HepG2 (cell line): Measurements from ENCODE around the gene PIGA. TPM values are rescaled to one million over a fixed set of nuclear protein-coding genes. Genes with fewer than 3 reads are reported as not detected.

Source experiments
- ATAC-seq: fragments of 200-7000 bp; cut with Tn5 transposase; 3 replicates; pipeline ENCODE4 v1.9.1; 2020; ENCODE audit warnings: mild to moderate bottlenecking, moderate library complexity
- BruUV-seq: library from RNA; stranded (reverse); fragments of 400-500 nt; replicated peaks from 2 replicates; lab custom pipeline; 2021; lab: Mats Ljungman, UMichigan
- CTCF ChIA-PET: fragments of 300-600 bp; formaldehyde crosslinking; extraction: SDS; loops from one replicate; lab custom pipeline; 2021; ENCODE audit warnings: low total read pairs, inconsistent platforms, low intra/inter-chr PET ratio; lab: Yijun Ruan, JAX
- POLR2A ChIA-PET: fragments of 350-600 bp; sonication (Branson Sonifier 250); formaldehyde crosslinking; loops from one replicate; lab custom pipeline; 2020; ENCODE audit warnings: antibody characterized with exemption, inconsistent platforms; lab: Yijun Ruan, JAX
- DNase-seq: peaks from one replicate; pipeline ENCODE4 v3.0.0-alpha.2; 2015; ENCODE audit warnings: low spot score
- FAIRE-seq: peaks from 3 replicates; lab custom pipeline; 2011; peaks lifted over from hg19 to GRCh38; lab: Jason Lieb, UNC
- H2AFZ ChIP-seq: one replicate; pipeline ENCODE4 v1.6.1; 2011; ENCODE audit warnings: low read length, inconsistent platforms
- H3K27ac ChIP-seq: fragments of 300-600 bp; 3 replicates; pipeline ENCODE4 v1.8.0; 2011; ENCODE audit warnings: mixed run types, mild to moderate bottlenecking, mixed read lengths, low read length, inconsistent platforms; ENCODE audit not compliant: insufficient read depth; ENCODE audit errors: extremely low read length
- H3K27me3 ChIP-seq, 2 experiments: fragments of 200-600 bp in 1 of 2; 2 replicates in 1 of 2; 3 replicates in 1 of 2; pipeline versions ENCODE4 v1.6.0 to v1.8.0; 2011; ENCODE audit warnings: low read length in 2 of 2, mild to moderate bottlenecking in 2 of 2, moderate library complexity in 2 of 2, inconsistent platforms in 1 of 2; ENCODE audit not compliant: insufficient read depth in 2 of 2, control insufficient read depth in 1 of 2
- H3K36me3 ChIP-seq, 2 experiments: fragments of 200-600 bp in 1 of 2; replicated peaks in 1 of 2; 2 replicates in 1 of 2; 3 replicates in 1 of 2; pipeline versions ENCODE4 v1.5.1 to v1.8.0; 2011; ENCODE audit warnings: low read length in 2 of 2, inconsistent platforms in 1 of 2; ENCODE audit not compliant: insufficient read depth in 2 of 2, control insufficient read depth in 1 of 2
- H3K4me1 ChIP-seq: 2 replicates; pipeline ENCODE4 v1.5.1; 2012; ENCODE audit warnings: low read length, inconsistent platforms; ENCODE audit not compliant: insufficient read depth
- H3K4me2 ChIP-seq: 2 replicates; pipeline ENCODE4 v1.6.0; 2011; ENCODE audit warnings: low read depth, low read length, inconsistent platforms
- H3K4me3 ChIP-seq, 3 experiments: fragments of 200-600 bp in 1 of 3; sonication (generic), shearing (Covaris generic) in 1 of 3; replicated peaks in 1 of 3; 2 replicates each; pipeline ENCODE4 v1.5.1; 2011 to 2016; ENCODE audit warnings: low read length in 3 of 3, inconsistent platforms in 2 of 3, low read depth in 2 of 3, mild to moderate bottlenecking in 2 of 3, control low read depth in 1 of 3, mixed read lengths in 1 of 3; ENCODE audit not compliant: insufficient read depth in 1 of 3
- H3K79me2 ChIP-seq: one replicate; pipeline ENCODE4 v1.6.1; 2011; ENCODE audit warnings: low read length, inconsistent platforms; ENCODE audit not compliant: insufficient read depth
- H3K9ac ChIP-seq: 2 replicates; pipeline ENCODE4 v1.6.0; 2011; ENCODE audit warnings: mild to moderate bottlenecking, low read depth, low read length, inconsistent platforms; ENCODE audit not compliant: insufficient read depth
- H3K9me3 ChIP-seq: 2 replicates; pipeline ENCODE4 v1.5.1; 2012; ENCODE audit warnings: mild to moderate bottlenecking, low read length
- H4K20me1 ChIP-seq: 2 replicates; pipeline ENCODE4 v1.6.0; 2011; ENCODE audit warnings: inconsistent platforms, mild to moderate bottlenecking, low read length, moderate library complexity; ENCODE audit not compliant: insufficient read depth
- SP2 ChIP-seq: sonication (generic); formaldehyde crosslinking; IDR thresholded peaks from 2 replicates; pipeline ENCODE4 v1.5.1; 2020; ENCODE audit warnings: mild to moderate bottlenecking, missing genetic modification reagents
- TAF15 ChIP-seq: fragments of 200-400 bp; formaldehyde crosslinking; IDR thresholded peaks from one replicate; pipeline ENCODE4 v1.6.1; 2018; ENCODE audit warnings: mild to moderate bottlenecking, low read depth, low read length; ENCODE audit not compliant: poor library complexity, severe bottlenecking
- ZFP36L1 ChIP-seq: sonication (generic); formaldehyde crosslinking; IDR thresholded peaks from 2 replicates; pipeline ENCODE4 v1.8.0; 2022; ENCODE audit warnings: mild to moderate bottlenecking, missing genetic modification reagents, moderate library complexity
- ZNF773 ChIP-seq: sonication (generic); formaldehyde crosslinking; IDR thresholded peaks from 2 replicates; pipeline ENCODE4 v1.4.0; 2020; ENCODE audit warnings: missing genetic modification reagents, borderline replicate concordance
- WGBS: methylation state at CpG from one replicate; pipeline ENCODE4 v1.1.6; 2017; ENCODE audit warnings: low lambda C conversion rate; 5-methylcytosine and 5-hydroxymethylcytosine counted together
- in situ Hi-C: cut with HindIII; loops from 2 replicates; pipeline ENCODE4 v1.10.0; 2017; ENCODE audit warnings: low pct_unique_long_range_greater_than_20kb; ENCODE audit not compliant: extremely low pct_ligation_motif_present
- intact Hi-C: fragments of 100-400 bp; cut with micrococcal nuclease; formaldehyde crosslinking; loops from one replicate; pipeline ENCODE4 v1.10.0; 2022; ENCODE audit not compliant: unreplicated experiment
- polyA plus RNA-seq, 8 experiments: library from polyadenylated mRNA; depleted of rRNA in 3 of 8; stranded (reverse) in 7 of 8; unstranded in 1 of 8; fragments of >200 nt; fragmentation: Illumina TruSeq in 4 of 8; extraction: Trizol in 4 of 8; gene quantifications; 2 replicates each; pipeline versions ENCODE4 v1.2.1 to v1.2.3, GENCODE V29; 2011 to 2016; ENCODE audit warnings: low read depth in 4 of 8, missing spikeins in 1 of 8, mixed read lengths in 1 of 8; ENCODE audit not compliant: insufficient read depth in 1 of 8
- total RNA-seq, 5 experiments: library from RNA; depleted of rRNA; stranded (reverse); fragments of >200 nt; fragmentation: Illumina TruSeq; extraction: Trizol; gene quantifications; 2 replicates each; pipeline ENCODE4 v1.2.3, GENCODE V29; 2016; ENCODE audit warnings: low read depth in 1 of 5
- TF ChIP-seq, protein P1 (sequence below): sonication (generic); formaldehyde crosslinking; IDR thresholded peaks from 2 replicates; pipeline ENCODE4 v1.5.1; 2020; ENCODE audit warnings: mild to moderate bottlenecking, missing genetic modification reagents, moderate library complexity
- TF ChIP-seq, protein P2 (sequence below): sonication (generic); formaldehyde crosslinking; IDR thresholded peaks from 2 replicates; pipeline ENCODE4 v1.8.1; 2023; ENCODE audit warnings: missing genetic modification reagents, mild to moderate bottlenecking, borderline replicate concordance
- TF ChIP-seq, protein P3 (sequence below), 2 experiments: sonication (generic) in 1 of 2; formaldehyde crosslinking in 1 of 2; IDR thresholded peaks; 2 replicates each; pipeline versions ENCODE4 v1.6.1 to v1.9.0; 2014 to 2022; ENCODE audit warnings: antibody characterized with exemption in 1 of 2, borderline replicate concordance in 1 of 2, inconsistent platforms in 1 of 2, low read depth in 1 of 2, missing genetic modification reagents in 1 of 2
- TF ChIP-seq, protein P4 (sequence below): sonication (generic); formaldehyde crosslinking; IDR thresholded peaks from 2 replicates; pipeline ENCODE4 v1.5.0; 2020; ENCODE audit warnings: missing genetic modification reagents, mild to moderate bottlenecking, borderline replicate concordance
- TF ChIP-seq, protein P5 (sequence below): sonication (generic); formaldehyde crosslinking; IDR thresholded peaks from 2 replicates; pipeline ENCODE4 v1.5.0; 2020; ENCODE audit warnings: missing genetic modification reagents, mild to moderate bottlenecking, borderline replicate concordance

PIGA gene
- total and polyA plus RNA-seq, 2 of the 13 experiments (the other 11 are each of a cell fraction or from before 2014, with no cell fraction given), result 6.0 to 13.0 TPM

DNA sequence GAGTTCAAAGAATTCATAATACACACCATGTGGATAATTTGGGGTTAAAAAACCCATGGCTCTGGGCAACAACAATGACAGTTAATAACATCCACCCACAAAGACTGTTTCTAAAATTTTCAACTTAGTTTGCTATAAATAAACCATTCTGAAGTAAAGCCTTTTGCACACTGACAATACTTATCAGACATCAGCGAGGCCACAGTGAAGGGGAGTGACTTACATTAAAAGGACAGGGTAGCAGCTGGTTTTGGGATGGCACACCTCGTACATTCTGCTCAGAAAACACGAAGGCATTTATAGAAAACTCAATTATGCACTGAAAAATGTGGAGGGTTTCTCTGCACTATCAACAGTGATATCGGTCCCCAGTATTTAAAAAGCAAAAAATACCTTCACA is 15.0 kb downstream of the PIGA start:
- H3K4me1 ChIP-seq, result no peaks in the 10 kb centered on the region
- no peak overlapping the region for H3K4me2 ChIP-seq
- no peak for FAIRE-seq
- no peaks in the 10 kb centered on the region for H4K20me1 ChIP-seq
- peaks cover 0 to 3% of the 10 kb centered on the region in 2 experiments; a peak in 1 of 5 replicates for H3K36me3 ChIP-seq
- POLR2A ChIA-PET, result no interaction called here
- H3K9ac ChIP-seq, result no peak overlapping the region
- WGBS, result 95% methylated on average over 4 of the region's 4 CpGs
- DNase-seq, result no peak
- CTCF ChIA-PET, result no interaction called here
- no peak overlapping the region for H3K4me3 ChIP-seq
- H3K27me3 ChIP-seq, result no peaks in the 10 kb centered on the region
- in situ Hi-C loops, result no loop called here
- H3K79me2 ChIP-seq, result no peaks in the 10 kb centered on the region
- H3K9me3 ChIP-seq, result no peaks in the 10 kb centered on the region
- intact Hi-C loops, result no loop called here
- no peak for ATAC-seq
- H3K27ac ChIP-seq, result no peak overlapping the region
- TF ChIP-seq, protein P1, sequence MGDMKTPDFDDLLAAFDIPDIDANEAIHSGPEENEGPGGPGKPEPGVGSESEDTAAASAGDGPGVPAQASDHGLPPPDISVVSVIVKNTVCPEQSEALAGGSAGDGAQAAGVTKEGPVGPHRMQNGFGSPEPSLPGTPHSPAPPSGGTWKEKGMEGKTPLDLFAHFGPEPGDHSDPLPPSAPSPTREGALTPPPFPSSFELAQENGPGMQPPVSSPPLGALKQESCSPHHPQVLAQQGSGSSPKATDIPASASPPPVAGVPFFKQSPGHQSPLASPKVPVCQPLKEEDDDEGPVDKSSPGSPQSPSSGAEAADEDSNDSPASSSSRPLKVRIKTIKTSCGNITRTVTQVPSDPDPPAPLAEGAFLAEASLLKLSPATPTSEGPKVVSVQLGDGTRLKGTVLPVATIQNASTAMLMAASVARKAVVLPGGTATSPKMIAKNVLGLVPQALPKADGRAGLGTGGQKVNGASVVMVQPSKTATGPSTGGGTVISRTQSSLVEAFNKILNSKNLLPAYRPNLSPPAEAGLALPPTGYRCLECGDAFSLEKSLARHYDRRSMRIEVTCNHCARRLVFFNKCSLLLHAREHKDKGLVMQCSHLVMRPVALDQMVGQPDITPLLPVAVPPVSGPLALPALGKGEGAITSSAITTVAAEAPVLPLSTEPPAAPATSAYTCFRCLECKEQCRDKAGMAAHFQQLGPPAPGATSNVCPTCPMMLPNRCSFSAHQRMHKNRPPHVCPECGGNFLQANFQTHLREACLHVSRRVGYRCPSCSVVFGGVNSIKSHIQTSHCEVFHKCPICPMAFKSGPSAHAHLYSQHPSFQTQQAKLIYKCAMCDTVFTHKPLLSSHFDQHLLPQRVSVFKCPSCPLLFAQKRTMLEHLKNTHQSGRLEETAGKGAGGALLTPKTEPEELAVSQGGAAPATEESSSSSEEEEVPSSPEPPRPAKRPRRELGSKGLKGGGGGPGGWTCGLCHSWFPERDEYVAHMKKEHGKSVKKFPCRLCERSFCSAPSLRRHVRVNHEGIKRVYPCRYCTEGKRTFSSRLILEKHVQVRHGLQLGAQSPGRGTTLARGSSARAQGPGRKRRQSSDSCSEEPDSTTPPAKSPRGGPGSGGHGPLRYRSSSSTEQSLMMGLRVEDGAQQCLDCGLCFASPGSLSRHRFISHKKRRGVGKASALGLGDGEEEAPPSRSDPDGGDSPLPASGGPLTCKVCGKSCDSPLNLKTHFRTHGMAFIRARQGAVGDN, result no peak
- TF ChIP-seq SP2 (CRISPR knock-in tag), result no peak
- no peak for TF ChIP-seq ZNF773 (CRISPR knock-in tag)
- TF ChIP-seq, protein P2, sequence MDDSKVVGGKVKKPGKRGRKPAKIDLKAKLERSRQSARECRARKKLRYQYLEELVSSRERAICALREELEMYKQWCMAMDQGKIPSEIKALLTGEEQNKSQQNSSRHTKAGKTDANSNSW (CRISPR knock-in tag), result no peak
- no peak for TF ChIP-seq TAF15
- no peak for TF ChIP-seq ZFP36L1 (CRISPR knock-in tag)
- TF ChIP-seq, protein P3, sequence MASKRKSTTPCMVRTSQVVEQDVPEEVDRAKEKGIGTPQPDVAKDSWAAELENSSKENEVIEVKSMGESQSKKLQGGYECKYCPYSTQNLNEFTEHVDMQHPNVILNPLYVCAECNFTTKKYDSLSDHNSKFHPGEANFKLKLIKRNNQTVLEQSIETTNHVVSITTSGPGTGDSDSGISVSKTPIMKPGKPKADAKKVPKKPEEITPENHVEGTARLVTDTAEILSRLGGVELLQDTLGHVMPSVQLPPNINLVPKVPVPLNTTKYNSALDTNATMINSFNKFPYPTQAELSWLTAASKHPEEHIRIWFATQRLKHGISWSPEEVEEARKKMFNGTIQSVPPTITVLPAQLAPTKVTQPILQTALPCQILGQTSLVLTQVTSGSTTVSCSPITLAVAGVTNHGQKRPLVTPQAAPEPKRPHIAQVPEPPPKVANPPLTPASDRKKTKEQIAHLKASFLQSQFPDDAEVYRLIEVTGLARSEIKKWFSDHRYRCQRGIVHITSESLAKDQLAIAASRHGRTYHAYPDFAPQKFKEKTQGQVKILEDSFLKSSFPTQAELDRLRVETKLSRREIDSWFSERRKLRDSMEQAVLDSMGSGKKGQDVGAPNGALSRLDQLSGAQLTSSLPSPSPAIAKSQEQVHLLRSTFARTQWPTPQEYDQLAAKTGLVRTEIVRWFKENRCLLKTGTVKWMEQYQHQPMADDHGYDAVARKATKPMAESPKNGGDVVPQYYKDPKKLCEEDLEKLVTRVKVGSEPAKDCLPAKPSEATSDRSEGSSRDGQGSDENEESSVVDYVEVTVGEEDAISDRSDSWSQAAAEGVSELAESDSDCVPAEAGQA (IDR thresholded peaks at IDR 0.05; ENCODE audit: low read depth), result no peak
- TF ChIP-seq, protein P3 (CRISPR knock-in tag; IDR thresholded peaks at IDR 0.05; ENCODE audit: borderline replicate concordance), result no peak
- TF ChIP-seq, protein P4, sequence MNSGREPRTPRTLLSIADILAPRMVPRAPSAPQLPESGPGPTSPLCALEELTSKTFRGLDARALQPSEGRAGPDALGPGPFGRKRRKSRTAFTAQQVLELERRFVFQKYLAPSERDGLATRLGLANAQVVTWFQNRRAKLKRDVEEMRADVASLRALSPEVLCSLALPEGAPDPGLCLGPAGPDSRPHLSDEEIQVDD (CRISPR knock-in tag), result no peak
- TF ChIP-seq, protein P5, sequence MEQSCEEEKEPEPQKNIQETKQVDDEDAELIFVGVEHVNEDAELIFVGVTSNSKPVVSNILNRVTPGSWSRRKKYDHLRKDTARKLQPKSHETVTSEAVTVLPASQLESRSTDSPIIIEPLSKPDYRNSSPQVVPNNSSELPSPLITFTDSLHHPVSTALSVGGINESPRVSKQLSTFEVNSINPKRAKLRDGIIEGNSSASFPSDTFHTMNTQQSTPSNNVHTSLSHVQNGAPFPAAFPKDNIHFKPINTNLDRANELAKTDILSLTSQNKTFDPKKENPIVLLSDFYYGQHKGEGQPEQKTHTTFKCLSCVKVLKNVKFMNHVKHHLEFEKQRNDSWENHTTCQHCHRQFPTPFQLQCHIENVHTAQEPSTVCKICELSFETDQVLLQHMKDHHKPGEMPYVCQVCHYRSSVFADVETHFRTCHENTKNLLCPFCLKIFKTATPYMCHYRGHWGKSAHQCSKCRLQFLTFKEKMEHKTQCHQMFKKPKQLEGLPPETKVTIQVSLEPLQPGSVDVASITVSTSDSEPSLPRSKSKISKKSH, result no peak
- H2AFZ ChIP-seq, result no peak overlapping the region
- no TSS peak for BruUV-seq
